Erythroblast (primary cell): Measurements from ENCODE around the gene LRTM2.

ENCODE experiments used
- GATA1 ChIP-seq: IDR thresholded peaks from 2 replicates; pipeline ENCODE4 v1.6.1; 2011; ENCODE audit warnings: low read depth, mild to moderate bottlenecking, control low read depth, low read length, moderate library complexity
- POLR2A ChIP-seq: IDR thresholded peaks from 2 replicates; pipeline ENCODE4 v1.6.1; 2011; ENCODE audit warnings: mild to moderate bottlenecking, low read length

DNA sequence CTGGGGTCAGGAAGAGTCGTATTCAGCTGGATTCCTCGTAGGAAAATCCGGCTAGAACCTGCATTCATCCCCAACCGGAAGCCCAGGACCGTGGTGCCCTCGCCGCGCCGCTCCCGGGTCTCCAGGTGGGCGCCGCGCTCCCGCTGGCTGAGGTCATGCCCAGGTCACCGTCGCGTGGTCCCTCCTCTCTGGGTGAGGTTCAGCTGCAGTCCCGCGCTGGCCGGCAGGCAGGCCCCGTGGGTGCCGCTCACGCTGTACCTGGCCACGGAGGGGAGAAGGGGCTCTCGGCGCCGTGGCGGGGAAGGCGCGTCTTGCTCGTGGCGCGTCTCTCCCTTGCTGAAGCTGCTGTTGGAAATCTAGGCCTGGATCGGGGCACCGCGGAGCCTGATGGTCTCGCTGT lies 44.5 kb downstream of the LRTM2 start:
- TF ChIP-seq POLR2A (no peak), GATA1 (no peak)
